DND-41 (cell line): ENCODE measurements around the gene MARCKSL1.

Experiments used
- CTCF ChIP-seq: IDR thresholded peaks from 2 replicates; pipeline ENCODE4 v1.5.1; 2012; ENCODE audit warnings: borderline replicate concordance, low read length, moderate library complexity, mild to moderate bottlenecking; ENCODE audit not compliant: poor library complexity, severe bottlenecking; ENCODE audit errors: extremely low read depth
- EZH2 ChIP-seq: IDR thresholded peaks from 3 replicates; pipeline ENCODE4 v1.6.1; 2012; ENCODE audit warnings: borderline replicate concordance, low read depth, mild to moderate bottlenecking, moderate library complexity, low read length, inconsistent platforms; ENCODE audit not compliant: severe bottlenecking

- TF ChIP-seq CTCF, result no peak
- TF ChIP-seq EZH2, result no peak
Measured at GRCh38 chr1:32353886-32354570, 18.0 kb upstream of the MARCKSL1 start.
